ENCODE measurements around the gene ARID1A.
A peak's percentile ranks its signal among the peaks of the same experiment; 100 is the strongest.

The ARID1A gene

DNA sequence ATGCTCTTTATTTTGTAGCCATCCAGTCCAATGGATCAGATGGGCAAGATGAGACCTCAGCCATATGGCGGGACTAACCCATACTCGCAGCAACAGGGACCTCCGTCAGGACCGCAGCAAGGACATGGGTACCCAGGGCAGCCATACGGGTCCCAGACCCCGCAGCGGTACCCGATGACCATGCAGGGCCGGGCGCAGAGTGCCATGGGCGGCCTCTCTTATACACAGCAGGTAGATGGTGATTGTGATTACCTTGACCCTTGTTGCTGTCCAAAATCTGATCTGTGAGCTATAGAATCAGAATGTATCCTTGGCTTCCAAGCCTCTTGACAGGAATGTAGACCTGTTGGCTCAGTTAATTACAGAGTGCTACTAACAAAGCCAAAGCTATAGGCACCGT lies 33.8 kb downstream of the ARID1A start:
- DNase-seq = no peak

DNA sequence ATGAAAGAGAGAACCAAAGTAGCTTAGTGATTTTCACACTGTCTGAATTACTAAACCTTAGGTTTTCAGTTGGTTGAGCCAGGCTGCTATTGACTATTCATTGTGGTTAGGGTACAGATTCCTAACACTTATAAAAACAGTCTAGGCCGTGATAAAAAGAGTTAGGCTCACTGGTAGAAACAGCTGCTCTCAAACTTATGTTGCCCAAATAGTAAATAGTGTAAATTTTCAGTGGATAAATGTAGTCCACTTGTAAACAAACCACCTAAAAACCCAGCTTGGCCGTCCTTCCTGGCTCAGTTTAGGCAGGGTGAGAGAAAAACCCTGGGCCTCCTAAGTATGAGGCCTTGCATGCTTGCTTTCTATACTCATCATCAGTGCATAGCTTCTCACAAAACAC lies 34.9 kb downstream of the ARID1A start:
- DNase-seq = no peak

DNA sequence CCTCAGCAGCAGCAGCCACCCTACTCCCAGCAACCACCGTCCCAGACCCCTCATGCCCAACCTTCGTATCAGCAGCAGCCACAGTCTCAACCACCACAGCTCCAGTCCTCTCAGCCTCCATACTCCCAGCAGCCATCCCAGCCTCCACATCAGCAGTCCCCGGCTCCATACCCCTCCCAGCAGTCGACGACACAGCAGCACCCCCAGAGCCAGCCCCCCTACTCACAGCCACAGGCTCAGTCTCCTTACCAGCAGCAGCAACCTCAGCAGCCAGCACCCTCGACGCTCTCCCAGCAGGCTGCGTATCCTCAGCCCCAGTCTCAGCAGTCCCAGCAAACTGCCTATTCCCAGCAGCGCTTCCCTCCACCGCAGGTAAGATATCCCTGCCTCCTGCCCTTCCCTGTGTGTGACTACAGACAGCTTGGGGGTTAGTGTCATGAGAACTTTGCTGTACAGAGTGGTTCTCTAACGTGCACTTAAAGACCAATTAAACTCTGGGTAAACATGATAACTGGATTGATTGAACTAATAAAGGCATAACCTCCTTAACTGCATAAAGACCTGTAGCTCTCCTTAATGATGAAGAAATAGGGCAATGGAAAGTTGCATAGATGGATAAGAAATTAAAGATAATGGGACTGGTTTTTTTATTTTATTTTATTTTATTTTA lies 35.6 kb downstream of the ARID1A start:
- DNase-seq = no peak

DNA sequence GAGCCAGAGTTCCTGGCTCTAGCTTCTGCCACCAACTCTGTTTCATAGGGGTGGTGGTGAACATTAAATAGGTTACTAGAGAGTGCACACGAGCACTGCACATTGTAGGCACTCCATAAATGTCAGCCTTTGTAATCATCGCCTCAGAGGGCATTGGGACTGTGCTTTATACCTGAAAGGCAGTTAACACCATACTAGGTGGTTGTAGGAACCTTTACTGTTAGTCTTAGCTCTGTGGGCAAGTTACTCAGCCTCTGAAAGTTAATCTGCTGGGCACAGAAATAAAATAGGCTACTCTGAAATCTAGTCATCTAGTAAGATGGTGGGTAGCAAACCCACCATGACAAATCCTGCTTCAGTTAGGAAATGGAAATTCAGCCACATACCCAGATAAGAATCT lies 37.6 kb downstream of the ARID1A start:
- no peak for DNase-seq

DNA sequence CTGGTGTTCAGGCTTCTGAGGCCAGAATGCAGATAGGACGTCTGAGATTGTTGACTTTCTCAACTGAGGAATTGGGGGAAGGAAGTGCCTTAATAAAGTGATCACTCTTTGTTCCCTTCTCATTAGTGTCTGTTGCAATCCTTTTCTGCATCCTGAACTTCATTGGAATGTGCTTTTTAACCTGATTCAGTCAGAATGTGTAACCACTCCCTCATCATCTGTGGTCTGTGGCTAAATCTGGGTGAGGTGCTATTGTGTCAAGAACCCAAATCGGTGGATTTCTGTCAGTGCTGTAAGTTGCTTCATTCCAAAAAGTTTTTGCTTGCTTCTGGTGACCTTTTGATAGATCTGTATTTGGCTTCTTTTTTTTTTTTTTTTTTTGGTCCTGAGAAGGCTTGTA lies 38.2 kb downstream of the ARID1A start:
- DNase-seq = no peak

DNA sequence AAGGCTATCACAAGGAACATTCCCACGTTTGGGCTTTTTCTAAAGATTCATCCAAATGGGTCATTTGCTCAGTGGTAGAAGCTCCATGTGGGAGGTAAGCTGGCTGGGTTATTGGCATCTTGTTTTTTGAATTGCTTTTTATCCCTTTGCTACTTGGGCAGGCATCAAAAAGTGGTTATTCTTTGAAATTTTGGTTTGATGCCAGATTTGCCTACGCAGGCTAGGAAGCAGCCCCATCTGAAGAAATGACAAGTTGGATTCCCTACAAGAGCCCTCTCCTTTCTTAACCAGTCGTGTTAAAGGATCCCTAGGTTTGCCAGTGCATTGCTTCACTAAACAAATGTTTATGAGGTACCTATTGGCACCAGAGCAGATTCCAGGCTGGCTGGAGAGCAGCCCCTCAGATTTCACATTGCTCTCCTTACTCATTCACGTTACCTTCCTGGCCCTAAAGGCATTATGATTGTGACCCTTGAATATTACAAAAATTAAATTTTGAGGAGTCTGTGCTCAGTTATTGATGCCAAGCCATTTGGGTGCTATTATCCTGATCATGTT lies 38.8 kb downstream of the ARID1A start:
- peak; percentile 32 for DNase-seq

DNA sequence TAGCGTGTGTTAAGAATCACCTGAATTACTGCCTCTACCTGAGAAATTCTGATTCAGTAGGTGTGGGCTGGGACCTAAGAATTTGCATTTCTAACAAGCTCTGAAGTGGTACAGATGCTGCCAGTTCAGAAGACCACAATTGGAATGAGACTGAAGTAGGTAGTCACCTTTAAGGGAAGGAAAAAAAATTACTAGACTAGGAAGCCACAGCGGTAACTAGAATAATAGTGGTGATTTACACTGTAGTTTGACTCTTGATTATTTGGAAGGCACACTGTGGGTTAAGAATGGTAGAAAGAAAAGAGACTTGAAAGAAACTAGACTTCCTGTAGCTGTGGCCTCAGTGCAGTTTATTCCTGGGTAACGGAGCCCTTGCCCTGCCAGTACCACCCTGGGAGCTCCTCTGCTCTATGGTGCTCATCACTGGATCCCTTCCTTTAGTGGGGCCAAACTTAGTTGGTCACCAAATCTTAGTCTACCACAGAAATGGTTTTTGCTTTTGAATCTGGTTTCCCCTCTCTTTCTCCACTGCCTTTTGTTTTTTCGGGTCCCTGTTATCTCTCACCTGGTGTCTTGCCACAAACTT lies 43.6 kb downstream of the ARID1A start:
- DNase-seq = no peak

DNA sequence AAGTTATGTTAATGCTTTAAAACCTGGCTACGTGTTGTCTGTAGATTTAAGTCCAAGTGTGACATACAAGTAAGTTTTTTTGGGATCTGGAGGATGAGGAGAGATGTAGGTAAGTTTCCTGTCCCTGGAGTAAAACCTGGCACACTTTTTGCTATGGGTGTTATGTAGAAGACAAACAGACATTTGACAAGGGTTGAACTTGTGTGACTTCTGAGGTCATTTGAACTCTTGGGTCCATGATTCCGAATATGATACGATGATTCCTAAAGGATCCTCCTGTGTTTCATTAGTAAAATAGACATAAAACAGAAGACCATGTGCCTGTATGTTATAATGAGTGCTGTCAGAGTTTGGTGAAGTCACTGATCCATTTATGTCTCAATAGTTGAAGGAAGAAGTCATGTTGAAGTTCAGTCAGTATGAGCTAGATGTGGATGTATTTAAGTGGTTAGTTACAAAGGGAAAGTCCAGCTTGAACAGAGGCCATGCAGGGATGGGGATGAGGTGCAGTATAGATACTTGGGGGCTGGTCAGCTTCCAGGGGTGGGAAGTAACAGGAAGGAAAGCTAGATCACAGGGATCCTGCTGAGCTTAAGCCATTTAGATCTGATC lies 44.3 kb downstream of the ARID1A start:
- no peak for DNase-seq

DNA sequence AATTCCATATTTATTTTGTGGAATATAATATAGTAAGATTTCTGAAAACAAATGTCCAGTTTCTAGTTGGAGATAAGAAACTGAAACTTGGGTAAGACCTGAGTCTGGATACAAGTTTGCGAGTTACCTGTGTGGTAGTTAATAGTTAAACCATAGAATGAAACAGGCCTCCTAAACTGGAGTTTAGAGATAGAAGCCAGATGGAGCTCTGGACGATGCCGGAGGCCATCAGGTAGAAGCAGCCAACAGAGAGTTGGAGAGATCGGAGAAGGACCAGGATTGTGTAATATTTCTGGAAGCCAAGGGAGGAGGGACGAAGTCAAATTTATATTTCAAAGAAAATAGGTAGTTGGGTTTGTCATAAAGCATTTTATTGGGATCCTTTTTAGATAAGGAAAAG lies 45.1 kb downstream of the ARID1A start:
- no peak for DNase-seq

DNA sequence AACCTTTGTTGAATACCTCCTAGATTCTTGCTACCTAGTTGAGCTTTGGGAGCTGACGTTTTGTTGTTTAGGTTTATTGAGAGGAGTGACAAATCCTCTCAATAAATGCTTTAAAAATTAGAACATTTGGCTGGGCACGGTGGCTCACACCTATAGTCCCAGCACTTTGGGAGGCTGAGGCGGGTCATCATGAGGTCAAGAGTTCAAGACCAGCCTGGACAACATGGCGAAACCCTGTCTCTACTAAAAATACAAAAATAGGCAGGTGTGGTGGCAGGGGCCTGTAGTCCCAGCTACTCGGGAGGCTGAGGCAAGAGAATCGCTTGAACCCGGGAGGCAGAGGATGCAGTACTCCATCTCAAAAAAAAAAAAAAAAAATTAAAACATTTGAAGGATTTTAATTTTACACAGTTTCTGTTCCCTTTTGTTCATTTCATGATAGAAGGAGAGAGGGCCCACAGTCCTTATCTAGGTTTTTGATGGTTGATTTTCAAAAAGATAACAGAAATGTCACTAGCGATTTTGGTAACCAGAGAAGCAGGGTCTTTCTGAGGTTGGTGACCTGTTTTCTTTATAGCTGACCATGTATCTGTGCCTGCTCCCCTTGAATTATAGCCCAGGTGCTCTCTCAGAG lies 47.7 kb downstream of the ARID1A start:
- no peak for DNase-seq

DNA sequence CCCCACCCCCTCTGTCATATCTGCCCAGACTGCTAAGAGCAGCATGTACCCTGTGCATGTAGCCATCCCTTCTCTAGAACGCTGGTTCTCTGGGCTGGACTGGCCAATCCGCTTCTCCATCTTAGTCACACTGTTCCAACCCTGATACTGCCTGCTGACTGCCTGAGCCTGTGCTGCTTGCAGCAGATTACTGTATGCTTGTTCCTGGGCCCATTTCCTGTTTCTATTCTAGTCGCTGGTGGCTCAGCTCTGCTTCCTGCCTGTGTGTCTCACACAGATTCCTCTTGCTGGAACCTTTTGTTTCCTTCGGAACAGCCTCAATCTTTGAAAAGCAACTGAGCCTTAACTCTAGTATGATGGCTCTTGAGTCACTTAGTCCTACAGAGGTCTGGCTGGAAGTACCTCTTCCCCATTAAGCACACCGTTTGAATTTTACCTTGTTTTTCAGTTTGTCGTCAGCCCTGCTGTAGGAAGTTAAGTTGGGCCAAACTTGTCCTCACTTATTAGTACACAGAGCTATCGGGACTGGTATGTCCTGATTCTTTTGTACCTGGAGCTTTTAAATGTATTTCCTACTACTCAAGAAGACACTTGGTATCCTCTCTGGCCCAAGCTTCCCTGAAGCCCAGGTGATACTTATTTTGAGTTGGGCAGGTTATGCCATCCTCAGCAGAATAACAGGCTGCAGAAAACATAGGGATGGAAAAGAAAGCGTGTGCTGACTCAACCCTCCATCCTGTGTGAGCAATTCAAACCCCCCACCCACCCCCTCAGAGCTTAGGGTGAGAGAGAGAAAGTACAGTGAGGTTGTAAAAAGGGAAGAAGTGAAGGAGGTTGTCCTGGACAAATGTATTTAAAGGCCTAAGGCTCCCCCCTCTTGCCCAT lies 48.5 kb downstream of the ARID1A start:
- DNase-seq = no peak

DNA sequence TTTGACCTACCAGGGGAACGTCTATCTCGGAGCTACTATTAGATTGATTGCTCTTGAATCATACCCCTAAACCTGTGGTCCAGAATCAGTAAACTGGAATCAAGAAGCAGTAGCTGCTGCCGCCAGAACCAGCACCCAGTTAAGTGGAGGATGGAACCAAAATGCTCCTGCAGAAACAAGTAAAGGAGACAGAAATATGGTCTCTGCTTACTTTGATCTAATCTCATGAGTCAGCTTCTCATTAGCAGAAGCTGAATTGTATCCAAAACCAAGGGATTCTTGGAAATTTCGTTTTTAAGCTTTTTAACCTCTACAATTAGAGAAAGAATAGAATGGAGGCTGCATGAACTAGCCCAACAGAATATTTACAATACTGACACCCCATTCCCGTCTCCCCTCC lies 49.4 kb downstream of the ARID1A start:
- no peak for DNase-seq

DNA sequence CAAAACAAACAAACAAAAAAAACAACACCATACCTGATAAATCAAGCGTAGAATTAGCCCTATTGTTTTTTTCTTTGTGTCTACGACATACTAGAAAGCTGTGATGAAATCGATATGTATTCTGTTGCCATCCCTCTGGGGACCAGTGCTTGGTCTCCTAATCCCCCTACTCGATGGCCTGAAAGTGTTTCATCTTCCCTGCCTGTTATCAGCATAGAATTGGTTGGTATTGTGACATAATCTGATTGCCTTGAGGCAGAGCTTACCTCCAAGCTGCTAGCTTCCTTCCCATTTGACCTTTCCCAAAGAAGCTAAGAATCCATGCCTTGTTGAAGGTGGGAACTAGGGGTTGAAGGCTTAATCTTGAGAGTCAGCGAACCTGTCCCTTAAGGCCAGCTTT lies 51.2 kb downstream of the ARID1A start:
- no peak for DNase-seq

DNA sequence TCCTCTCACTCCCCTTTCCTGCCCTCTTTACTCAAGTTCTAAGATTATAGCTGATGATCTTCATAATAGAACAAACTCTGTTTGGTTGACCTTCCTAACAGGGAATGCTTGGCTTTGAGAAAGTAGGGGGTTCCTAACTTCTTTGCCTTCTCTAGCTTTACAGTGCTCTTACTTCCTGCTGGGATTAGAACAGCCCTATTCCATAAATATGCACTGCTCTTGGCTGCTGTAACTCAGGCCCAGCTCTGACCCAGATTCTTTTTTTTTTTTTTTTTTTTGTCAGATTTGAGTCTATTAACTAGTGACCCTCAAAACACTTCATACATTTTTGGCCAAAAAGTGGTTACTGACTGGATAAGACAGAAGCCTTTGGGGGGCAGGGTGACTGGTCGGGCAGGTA lies 52.5 kb downstream of the ARID1A start:
- DNase-seq = no peak

DNA sequence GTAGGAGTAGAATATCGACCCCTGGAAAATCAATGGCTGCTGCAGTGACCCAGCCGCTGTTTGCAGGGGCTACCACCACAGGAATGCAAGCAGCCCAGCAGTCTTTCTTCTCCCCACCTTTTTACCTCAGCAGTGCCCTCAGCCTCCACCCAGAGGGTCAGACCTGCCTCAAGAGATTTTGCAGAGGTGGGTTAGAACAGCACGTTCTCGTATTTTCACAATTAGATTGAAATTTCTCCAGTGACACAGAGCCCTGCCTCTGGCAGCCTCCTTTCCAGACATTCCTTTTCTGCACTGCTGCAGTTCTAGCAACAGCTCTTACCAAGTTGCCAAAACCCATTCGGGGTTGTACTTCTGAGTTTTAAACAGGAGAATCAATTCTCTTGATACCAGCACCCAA lies 53.6 kb downstream of the ARID1A start:
- no peak for DNase-seq

DNA sequence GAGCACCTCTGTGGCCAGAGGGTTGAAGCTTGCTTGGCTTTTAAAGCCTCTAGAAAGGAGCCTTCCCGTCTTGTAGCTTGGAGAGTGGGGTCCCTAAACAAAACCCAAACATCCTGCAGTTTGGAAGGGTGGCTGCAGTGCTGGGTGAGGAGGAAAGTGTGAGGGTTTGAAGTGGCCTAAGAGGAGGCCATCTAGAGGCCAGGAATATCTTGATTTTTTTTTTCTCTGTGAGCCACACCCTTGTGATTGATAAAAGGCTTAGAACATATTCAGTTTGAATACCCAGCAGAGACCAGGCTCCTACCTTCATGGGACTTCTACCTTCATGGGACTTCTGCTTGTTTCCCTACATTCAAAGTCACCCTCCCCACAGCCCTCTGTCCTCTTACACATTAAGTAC lies 54.6 kb downstream of the ARID1A start:
- DNase-seq = no peak

DNA sequence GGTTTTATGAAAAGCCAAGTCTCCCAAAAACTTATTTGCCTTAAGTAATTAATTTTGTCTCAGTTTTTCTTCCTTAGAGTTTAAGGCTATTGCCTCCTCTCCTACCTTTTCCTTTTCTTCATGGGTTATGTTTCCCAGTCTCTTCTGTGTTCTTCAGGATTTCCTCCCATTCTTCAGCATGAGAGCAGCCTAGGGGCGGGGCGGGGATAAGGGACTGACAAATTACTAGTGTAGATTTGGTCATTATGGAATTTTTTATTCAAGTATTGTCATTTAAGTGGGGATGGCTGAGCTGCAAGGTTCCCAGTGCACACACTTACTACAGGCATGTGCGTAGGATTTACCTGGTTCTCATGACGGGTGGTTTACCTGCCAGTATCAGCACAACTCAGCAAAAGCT lies 56.7 kb downstream of the ARID1A start:
- no peak for DNase-seq

DNA sequence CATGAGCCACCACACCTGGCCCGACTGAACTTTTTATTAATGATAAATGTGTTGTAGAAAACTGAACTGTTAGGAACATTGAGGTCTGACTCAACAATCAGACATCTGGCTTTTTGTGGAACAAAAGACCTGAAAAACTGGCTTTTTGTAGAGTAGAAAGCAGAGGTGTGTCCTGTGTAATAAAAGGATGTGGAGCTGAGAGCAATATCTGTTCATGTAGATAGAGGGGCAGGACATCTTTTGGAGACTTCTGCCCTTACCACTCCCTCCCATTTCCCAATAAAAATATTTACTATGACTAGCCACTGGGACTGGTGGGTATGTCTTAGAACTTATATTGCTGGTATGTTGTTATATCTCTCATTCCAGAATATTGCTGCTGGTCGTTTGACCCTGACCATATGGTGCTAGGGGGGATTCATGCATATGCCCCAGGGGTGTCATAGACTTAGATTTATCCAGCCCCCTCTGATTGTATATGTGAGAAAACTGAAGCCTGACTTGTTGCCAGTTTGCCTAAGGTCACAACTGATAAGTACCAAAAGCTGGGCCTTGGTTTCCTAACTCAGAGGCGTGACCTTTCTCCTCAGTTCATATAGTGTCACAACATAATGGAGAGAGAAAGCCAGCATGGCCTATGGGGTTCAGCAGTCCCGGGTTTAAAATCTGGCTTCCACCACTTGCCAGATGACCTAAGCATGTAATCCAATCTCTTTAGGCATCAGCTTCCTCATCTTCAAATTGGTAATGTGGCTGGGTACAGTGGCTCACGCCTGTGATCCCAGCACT lies 58.5 kb downstream of the ARID1A start:
- no peak for DNase-seq

DNA sequence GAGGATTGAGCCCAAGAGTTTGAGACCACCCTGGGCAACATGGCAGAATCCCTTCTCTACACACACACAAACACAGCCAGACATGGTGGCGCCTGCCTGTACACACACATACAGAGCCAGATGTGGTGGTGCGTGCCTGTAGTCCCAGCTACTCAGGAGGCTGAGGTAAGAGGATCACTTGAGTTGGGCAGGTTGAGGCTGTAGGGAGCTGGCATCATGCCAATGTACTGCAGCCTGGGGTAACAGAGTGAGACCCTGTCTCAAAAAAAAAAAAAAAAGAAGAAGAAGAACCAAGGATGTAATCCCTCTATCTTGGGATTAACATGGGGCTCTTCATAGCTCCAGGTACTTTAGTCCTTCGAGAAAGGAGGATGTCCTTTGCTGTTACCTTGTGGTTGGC lies 62.5 kb downstream of the ARID1A start:
- no peak for DNase-seq

DNA sequence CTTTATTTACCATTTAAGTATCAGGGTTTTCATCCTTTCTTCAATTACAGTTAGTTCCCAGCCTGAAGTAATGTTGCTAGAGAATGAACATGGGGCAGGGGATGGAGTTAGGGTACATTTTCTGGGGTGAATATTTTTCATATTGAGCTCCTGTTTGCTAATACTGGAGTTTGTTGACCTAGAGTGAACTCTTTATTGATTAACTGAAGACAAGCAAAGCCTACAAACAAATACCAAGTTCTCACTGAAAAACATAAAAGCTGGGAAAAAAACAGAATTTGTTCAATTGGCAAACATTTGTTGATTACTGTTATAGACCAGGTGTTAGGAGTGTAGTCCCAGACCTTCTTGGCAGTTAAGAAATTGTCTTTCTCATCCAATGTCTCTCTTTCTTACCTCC lies 63.7 kb downstream of the ARID1A start:
- no peak for DNase-seq

DNA sequence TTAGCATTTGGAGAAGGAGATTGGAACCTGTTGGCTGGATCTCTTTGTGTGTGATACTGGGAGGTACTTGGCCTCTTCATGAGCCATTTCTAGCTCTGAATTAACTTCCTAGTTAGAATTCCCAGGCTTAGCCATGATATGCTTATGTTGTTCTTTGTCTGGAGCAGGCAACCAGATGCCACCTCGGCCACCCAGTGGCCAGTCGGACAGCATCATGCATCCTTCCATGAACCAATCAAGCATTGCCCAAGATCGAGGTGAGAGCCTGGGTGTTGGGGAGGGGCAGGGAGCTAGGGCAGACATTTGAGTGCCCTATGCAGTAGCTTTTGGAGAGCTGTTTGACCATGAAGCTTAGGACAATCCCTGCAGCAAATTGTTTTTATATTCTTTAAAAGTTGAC lies 65.4 kb downstream of the ARID1A start:
- DNase-seq = no peak

DNA sequence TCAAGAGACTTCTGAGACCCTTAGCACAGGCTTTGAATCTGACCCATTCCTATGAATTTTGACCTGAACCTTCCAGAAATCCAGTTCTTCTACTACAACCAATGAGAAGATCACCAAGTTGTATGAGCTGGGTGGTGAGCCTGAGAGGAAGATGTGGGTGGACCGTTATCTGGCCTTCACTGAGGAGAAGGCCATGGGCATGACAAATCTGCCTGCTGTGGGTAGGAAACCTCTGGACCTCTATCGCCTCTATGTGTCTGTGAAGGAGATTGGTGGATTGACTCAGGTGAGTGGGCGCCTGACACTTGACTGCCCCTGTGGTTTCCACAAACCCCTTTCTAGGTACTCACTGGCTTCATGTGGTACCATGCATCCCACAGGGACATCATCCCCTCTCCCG lies 71.9 kb downstream of the ARID1A start:
- no peak for DNase-seq
